H1 (cell line): Measurements from ENCODE around the gene UBTD2. TPM values are rescaled to one million over a fixed set of nuclear protein-coding genes. Genes with fewer than 3 reads are reported as not detected.

Experiments used
- BRCA1 ChIP-seq: IDR thresholded peaks from 2 replicates; pipeline ENCODE4 v1.6.1; 2012; ENCODE audit warnings: low read depth, low read length, improper control_type of control experiment
- CBX5 ChIP-seq: fragments of 300-800, 300-1000 bp; sonication (generic); IDR thresholded peaks from 2 replicates; pipeline ENCODE4 v1.7.1; 2016; ENCODE audit warnings: antibody characterized with exemption, low read length, low read depth
- CREB1 ChIP-seq: IDR thresholded peaks from 2 replicates; pipeline ENCODE4 v1.6.1; 2012; ENCODE audit warnings: inconsistent platforms
- CTBP2 ChIP-seq: IDR thresholded peaks from 2 replicates; pipeline ENCODE4 v1.7.0; 2011; ENCODE audit warnings: borderline replicate concordance, mild to moderate bottlenecking, moderate library complexity, mixed read lengths, low read length; ENCODE audit not compliant: insufficient read depth, insufficient read length
- EP300 ChIP-seq, 2 experiments: IDR thresholded peaks; 1 replicate in 1 of 2; 2 replicates in 1 of 2; pipeline ENCODE4 v1.6.1; 2011 to 2012; ENCODE audit warnings: low read depth in 2 of 2, low read length in 2 of 2, mild to moderate bottlenecking in 2 of 2, borderline replicate concordance in 1 of 2, inconsistent platforms in 1 of 2, moderate library complexity in 1 of 2
- GTF2F1 ChIP-seq: IDR thresholded peaks from 2 replicates; pipeline ENCODE4 v1.6.1; 2012; ENCODE audit warnings: low read depth, low read length, improper control_type of control experiment, borderline replicate concordance
- JUND ChIP-seq: IDR thresholded peaks from 2 replicates; pipeline ENCODE4 v1.6.1; 2011; ENCODE audit warnings: mild to moderate bottlenecking, improper control_type of control experiment, low read length
- KDM1A ChIP-seq: fragments of 200-600, 300-600 bp; sonication (generic); IDR thresholded peaks from 2 replicates; pipeline ENCODE4 v1.7.1; 2016; ENCODE audit warnings: mild to moderate bottlenecking, low read length, borderline replicate concordance
- KDM4A ChIP-seq: IDR thresholded peaks from one replicate; pipeline ENCODE4 v1.7.1; 2012; ENCODE audit warnings: low read depth, mild to moderate bottlenecking, moderate library complexity, low read length, inconsistent platforms; ENCODE audit not compliant: severe bottlenecking
- POLR2A ChIP-seq, 2 experiments: IDR thresholded peaks; 1 replicate in 1 of 2; 2 replicates in 1 of 2; pipeline ENCODE4 v1.6.1; 2011; ENCODE audit warnings: low read depth in 2 of 2, low read length in 2 of 2, mild to moderate bottlenecking in 2 of 2; ENCODE audit errors: control extremely low read depth in 1 of 2
- POLR2AphosphoS5 ChIP-seq: IDR thresholded peaks from 2 replicates; pipeline ENCODE4 v1.6.1; 2011; ENCODE audit warnings: low read depth, low read length
- POU5F1 ChIP-seq: IDR thresholded peaks from 2 replicates; pipeline ENCODE4 v1.6.1; 2011; ENCODE audit warnings: low read depth, mild to moderate bottlenecking, low read length, moderate library complexity
- SIN3A ChIP-seq, 2 experiments: IDR thresholded peaks in 1 of 2; conservative IDR thresholded peaks in 1 of 2; 2 replicates each; pipeline ENCODE4 v1.6.1; 2011 to 2012; ENCODE audit warnings: low read length in 2 of 2, improper control_type of control experiment in 1 of 2, low read depth in 1 of 2, mild to moderate bottlenecking in 1 of 2
- SUZ12 ChIP-seq: fragments of 200-600 bp; sonication (generic); IDR thresholded peaks from 2 replicates; pipeline ENCODE4 v1.6.1; 2012; ENCODE audit warnings: mild to moderate bottlenecking, inconsistent platforms, low read length, moderate library complexity, mixed read lengths
- TAF7 ChIP-seq: optimal IDR thresholded peaks from 2 replicates; pipeline ENCODE3; 2011; ENCODE audit warnings: low read depth, mild to moderate bottlenecking, inconsistent platforms, low read length, moderate library complexity, borderline replicate concordance
- ZNF274 ChIP-seq: IDR thresholded peaks from 2 replicates; pipeline ENCODE4 v1.7.0; 2012; ENCODE audit warnings: low read length, borderline replicate concordance; ENCODE audit errors: extremely low read depth
- polyA plus RNA-seq, 7 experiments: library from polyadenylated mRNA; depleted of rRNA in 3 of 7; stranded (reverse) in 5 of 7; unstranded in 2 of 7; fragments of >200 nt in 5 of 7; fragments of 200-250 nt in 2 of 7; gene quantifications; 1 replicate in 5 of 7; 2 replicates in 1 of 7; 4 replicates in 1 of 7; pipeline versions ENCODE4 v1.2.1 to v1.2.3, GENCODE V29; 2011 to 2013; ENCODE audit warnings: missing spikeins in 2 of 7, mixed read lengths in 2 of 7
- total RNA-seq: library from RNA; stranded (reverse); fragmentation: NEBNext Ultra II Directional; extraction: Animal tissue kit (Norgen Biotek cat#: 25700); gene quantifications from 2 replicates; pipeline ENCODE4 v1.2.1, GENCODE V29; 2021
- TF ChIP-seq, protein P1 (sequence below): IDR thresholded peaks from 2 replicates; pipeline ENCODE4 v1.6.1; 2012; ENCODE audit warnings: inconsistent platforms
- TF ChIP-seq, protein P2 (sequence below): IDR thresholded peaks from 2 replicates; pipeline ENCODE4 v1.6.1; 2011; ENCODE audit warnings: low read length, improper control_type of control experiment
- TF ChIP-seq, protein P3 (sequence below), 3 experiments: IDR thresholded peaks; 1 replicate in 2 of 3; 2 replicates in 1 of 3; pipeline versions ENCODE4 v1.5.1 to v1.6.1; 2011; ENCODE audit warnings: low read length in 3 of 3, mild to moderate bottlenecking in 3 of 3, inconsistent platforms in 2 of 3, low read depth in 1 of 3, moderate library complexity in 1 of 3; ENCODE audit not compliant: insufficient read depth in 1 of 3; ENCODE audit errors: control extremely low read depth in 1 of 3

The UBTD2 gene
- total and polyA plus RNA-seq, 2 of the 8 experiments (the other 6 are each of a cell fraction or from before 2014, with no cell fraction given) = 14.5 to 39.2 TPM

DNA sequence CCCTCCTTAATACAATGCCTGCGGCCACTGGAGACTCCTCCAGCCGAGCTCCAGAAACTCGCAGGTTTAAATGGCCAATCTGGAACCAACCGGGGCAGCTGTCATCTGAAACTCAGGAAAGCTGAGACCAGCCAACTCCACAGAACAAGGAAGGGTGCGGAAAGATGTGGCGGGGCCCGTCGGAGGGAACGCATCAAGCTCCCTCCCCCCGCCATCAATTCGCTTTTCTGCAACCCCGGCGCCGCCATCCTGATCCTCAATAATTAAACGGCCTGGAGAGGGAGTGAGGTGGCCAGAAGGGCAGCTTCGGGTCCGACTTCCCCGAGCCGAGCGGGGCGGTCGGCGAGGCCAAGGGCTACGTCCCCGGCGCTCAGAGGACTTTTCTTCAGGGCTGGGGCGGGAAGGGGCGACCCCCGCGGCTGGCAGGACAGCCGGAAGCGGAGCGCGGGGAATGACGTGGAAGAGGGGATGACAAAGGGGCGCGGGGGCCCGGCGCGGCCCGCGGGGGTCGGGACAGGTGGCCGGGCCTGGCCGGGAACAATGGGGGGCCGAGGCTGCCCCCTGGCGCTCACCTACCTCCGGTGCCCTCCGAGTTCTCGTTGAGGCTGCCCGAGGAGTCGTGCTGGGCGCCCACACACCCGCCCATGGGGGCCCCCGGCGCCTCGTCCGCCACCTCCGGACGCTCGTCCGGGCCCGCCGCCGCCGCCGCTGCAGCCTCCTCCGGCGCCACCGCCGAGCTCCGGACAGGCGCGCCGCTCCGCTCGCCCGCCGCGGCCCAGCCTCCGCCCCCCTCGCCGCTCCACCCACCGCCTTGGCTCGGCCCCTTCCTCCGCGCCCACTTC, at the start of gene UBTD2 (continued):
- TF ChIP-seq, protein P1, sequence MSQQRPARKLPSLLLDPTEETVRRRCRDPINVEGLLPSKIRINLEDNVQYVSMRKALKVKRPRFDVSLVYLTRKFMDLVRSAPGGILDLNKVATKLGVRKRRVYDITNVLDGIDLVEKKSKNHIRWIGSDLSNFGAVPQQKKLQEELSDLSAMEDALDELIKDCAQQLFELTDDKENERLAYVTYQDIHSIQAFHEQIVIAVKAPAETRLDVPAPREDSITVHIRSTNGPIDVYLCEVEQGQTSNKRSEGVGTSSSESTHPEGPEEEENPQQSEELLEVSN = no peak
- TF ChIP-seq ZNF274 (no peak), JUND (no peak), KDM1A (no peak), TAF7 (peak; percentile 63), CREB1 (peak; percentile 57; the same call in 1 of the 2 replicates), SUZ12 (no peak), CBX5 (no peak), POLR2A (IDR thresholded peaks at IDR 0.05; ENCODE audit: control extremely low read depth in 1 of 2, low read depth in 2 of 2, low read length in 2 of 2) (peak in 1 of 2 experiments; percentile 57; a peak in 2 of 3 replicates), SIN3A (conservative IDR thresholded peaks at IDR 0.05 in 1 of 2, IDR thresholded peaks at IDR 0.05 in 1 of 2; ENCODE audit: low read depth in 1 of 2, low read length in 2 of 2) (peak; percentile 66 to 74; a peak in 3 of 4 replicates), POU5F1 (no peak), EP300 (IDR thresholded peaks at IDR 0.05; ENCODE audit: borderline replicate concordance in 1 of 2, low read depth in 2 of 2, low read length in 2 of 2) (no peak), KDM4A (peak; percentile 79), GTF2F1 (no peak), BRCA1 (no peak), POLR2AphosphoS5 (peak; percentile 56; the same call in 1 of the 2 replicates), CTBP2 (no peak)
- TF ChIP-seq, protein P2, sequence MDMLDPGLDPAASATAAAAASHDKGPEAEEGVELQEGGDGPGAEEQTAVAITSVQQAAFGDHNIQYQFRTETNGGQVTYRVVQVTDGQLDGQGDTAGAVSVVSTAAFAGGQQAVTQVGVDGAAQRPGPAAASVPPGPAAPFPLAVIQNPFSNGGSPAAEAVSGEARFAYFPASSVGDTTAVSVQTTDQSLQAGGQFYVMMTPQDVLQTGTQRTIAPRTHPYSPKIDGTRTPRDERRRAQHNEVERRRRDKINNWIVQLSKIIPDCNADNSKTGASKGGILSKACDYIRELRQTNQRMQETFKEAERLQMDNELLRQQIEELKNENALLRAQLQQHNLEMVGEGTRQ = no peak
- TF ChIP-seq, protein P3, sequence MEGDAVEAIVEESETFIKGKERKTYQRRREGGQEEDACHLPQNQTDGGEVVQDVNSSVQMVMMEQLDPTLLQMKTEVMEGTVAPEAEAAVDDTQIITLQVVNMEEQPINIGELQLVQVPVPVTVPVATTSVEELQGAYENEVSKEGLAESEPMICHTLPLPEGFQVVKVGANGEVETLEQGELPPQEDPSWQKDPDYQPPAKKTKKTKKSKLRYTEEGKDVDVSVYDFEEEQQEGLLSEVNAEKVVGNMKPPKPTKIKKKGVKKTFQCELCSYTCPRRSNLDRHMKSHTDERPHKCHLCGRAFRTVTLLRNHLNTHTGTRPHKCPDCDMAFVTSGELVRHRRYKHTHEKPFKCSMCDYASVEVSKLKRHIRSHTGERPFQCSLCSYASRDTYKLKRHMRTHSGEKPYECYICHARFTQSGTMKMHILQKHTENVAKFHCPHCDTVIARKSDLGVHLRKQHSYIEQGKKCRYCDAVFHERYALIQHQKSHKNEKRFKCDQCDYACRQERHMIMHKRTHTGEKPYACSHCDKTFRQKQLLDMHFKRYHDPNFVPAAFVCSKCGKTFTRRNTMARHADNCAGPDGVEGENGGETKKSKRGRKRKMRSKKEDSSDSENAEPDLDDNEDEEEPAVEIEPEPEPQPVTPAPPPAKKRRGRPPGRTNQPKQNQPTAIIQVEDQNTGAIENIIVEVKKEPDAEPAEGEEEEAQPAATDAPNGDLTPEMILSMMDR (IDR thresholded peaks at IDR 0.05; ENCODE audit: control extremely low read depth in 1 of 3, insufficient read depth in 1 of 3, low read depth in 1 of 3, low read length in 3 of 3) = peak in 2 of 3 experiments; percentile 12 to 39; a peak in 3 of 4 replicates
